Activated CD8-positive, alpha-beta memory T cell treated with anti-CD3 and anti-CD28 coated beads for 1 hour (primary cell): ENCODE data around the gene IL17RE.
"Not testable (repeated sequence)": the region's sequence is repeated elsewhere in the genome, so short reads cannot be mapped to it uniquely, and the experiment has no call there.

Experiments
- DNase-seq, 2 donors: peaks; one replicate each; pipeline ENCODE4 v3.0.0-alpha.2; 2020; ENCODE audit warnings: low read depth in 1 of 2; ENCODE audit errors: extremely low read depth in 1 of 2

Gene IL17RE, protein sequence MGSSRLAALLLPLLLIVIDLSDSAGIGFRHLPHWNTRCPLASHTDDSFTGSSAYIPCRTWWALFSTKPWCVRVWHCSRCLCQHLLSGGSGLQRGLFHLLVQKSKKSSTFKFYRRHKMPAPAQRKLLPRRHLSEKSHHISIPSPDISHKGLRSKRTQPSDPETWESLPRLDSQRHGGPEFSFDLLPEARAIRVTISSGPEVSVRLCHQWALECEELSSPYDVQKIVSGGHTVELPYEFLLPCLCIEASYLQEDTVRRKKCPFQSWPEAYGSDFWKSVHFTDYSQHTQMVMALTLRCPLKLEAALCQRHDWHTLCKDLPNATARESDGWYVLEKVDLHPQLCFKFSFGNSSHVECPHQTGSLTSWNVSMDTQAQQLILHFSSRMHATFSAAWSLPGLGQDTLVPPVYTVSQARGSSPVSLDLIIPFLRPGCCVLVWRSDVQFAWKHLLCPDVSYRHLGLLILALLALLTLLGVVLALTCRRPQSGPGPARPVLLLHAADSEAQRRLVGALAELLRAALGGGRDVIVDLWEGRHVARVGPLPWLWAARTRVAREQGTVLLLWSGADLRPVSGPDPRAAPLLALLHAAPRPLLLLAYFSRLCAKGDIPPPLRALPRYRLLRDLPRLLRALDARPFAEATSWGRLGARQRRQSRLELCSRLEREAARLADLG

DNA sequence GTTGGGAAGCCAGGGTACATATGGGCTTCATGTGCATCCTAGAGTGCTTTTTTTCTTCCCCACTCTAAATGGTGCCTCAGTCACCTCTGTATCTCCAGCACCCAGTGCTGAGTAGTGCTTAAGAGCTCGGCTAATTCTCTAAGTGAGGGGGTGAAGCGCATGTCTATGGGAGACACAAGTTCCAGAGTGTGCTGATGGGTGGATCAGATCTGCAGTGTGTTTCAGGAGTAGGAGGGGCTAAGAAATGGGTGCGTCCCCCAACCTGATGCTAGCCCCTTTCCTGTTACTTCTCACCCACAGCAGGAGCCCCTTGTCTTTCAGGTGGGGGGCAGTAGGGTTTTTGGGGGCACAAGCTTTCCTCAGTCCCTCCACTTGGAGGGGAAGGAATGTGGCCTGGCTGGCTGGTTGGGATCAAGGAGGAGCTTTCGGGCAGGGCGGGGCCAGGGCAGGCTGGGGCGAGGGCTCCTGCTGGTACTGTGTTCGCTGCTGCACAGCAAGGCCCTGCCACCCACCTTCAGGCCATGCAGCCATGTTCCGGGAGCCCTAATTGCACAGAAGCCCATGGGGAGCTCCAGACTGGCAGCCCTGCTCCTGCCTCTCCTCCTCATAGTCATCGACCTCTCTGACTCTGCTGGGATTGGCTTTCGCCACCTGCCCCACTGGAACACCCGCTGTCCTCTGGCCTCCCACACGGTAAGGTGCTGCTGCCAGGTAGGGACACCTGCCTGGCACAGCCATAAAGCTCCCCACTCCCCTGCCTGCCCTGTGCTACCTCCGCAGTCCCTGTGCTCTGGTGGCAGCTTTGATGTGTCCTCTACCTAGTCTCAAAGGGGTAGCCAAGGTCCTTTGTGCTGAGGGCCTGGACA lies at the start of gene IL17RE:
TSS of gene IL17RE (plus strand) at position 477 of the 866 bp plus-strand sequence. CDS start at position 562, 85 bp downstream.
- no peak for DNase-seq

DNA sequence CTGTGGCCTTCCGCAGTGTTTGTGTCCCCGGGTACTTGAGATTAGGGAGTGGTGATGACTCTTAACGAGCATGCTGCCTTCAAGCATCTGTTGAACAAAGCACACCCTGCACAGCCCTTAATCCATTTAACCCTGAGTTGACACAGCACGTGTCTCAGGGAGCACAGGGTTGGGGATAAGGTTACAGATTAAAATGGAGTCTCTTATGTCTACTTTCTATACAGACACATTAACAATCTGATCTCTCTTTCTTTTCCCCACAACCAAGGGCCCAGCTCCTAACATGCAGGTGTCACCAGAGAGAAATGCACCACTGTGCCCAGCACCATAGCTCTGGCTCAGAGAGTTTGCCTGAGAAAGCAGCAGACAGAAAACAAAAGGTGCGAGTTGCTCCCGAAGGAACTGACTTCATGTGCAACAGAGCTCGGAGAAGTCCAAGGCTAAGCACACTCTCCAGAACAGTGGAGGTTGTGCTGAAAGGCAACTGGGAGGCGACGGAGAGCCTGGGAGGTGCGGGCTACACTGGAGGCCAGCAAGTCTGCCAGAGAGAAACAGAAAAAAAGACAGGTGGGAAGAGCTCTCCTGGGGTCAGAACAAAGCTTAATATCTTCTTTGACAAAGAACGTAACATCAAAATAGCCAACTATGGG lies 48.2 kb upstream of the IL17RE start:
- not testable (repeated sequence) for DNase-seq

DNA sequence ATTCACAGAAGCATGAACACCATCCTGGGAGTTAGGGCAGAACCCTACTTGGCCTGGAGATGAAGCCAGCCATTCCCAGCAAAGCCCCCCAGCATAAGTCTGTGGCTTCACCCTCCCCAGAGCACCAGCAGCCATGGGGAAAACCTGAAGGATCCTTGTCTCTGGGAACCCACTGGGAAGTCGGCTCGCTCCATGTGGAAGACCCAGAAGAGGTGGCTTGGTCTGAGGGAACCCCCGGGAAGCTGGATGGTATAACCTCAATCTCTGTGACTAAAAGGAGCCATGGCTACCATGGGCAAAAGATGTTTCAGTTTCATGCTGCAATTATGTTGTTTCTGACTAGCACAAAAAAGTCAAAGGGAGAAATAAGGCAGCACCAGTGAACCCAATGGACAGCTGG lies 47.1 kb upstream of the IL17RE start:
- no peak for DNase-seq

DNA sequence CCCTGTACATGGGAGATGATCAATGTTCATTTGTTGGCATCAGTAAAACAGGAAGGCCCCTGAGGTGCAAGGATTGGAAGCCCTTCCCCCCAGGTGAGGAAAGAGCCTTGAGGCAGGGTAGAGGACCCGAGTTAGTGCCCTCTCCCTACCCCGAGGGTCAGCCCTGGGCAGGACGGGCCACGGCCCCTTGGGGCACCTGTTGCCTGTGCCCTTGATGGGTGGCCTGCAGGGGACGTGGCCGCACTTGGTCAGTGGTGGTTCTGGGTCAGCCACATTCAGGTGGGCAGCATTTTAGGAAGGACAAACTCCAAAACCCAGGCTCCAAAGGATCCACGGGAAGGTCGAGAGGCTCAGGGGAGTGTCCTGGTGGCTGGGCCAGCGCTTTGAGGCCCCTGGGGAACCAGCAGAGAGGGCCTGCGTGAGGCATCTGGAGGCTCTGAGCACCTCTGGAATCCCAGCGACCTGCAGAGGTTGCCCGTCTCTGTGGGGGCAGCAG lies 43.1 kb upstream of the IL17RE start:
- no peak for DNase-seq

DNA sequence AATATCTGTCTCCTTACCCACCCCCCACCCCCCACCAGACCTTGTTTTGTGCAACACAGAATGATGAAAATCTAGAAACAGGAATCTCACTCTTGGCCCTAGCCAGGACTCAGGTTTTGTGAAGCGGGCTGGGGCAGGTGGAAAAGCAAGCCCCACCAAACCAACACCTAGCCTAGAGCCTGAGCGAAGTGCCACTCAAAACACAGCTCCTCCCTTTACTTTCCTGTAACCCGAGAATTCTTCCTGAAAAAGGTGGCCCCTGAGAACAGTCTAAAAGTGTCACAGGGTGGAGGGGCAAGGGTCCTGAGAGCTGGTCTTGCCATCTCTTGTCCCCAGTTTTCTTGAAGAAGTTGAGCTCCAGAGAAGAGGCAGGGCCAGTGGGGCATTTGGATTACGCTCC lies 41.4 kb upstream of the IL17RE start:
- no peak for DNase-seq

DNA sequence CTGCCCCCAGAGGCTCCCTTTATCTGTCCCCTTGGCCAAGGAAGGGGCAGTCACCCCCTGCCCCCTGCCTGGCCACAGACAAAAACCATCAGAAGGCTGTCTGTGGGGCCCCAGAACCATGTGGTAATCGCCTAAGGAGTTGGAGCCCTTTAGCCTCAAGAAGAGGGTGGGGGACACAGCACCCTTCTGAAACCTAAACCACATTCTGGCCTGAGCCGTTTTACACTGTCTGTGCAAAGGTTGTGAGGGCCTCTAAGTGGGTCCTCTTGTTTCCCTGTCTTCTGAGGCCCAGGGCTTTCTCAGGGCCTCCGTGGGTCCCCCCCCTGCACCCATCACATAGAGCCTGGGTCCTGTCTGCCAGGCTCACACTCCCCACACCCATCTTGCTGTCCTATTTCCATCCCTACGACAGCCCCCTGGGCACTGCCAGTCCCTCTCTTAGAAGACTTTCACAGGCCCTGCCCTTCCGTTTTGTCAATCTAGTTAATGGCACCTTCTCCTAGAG lies 41.0 kb upstream of the IL17RE start:
- DNase-seq, result no peak

DNA sequence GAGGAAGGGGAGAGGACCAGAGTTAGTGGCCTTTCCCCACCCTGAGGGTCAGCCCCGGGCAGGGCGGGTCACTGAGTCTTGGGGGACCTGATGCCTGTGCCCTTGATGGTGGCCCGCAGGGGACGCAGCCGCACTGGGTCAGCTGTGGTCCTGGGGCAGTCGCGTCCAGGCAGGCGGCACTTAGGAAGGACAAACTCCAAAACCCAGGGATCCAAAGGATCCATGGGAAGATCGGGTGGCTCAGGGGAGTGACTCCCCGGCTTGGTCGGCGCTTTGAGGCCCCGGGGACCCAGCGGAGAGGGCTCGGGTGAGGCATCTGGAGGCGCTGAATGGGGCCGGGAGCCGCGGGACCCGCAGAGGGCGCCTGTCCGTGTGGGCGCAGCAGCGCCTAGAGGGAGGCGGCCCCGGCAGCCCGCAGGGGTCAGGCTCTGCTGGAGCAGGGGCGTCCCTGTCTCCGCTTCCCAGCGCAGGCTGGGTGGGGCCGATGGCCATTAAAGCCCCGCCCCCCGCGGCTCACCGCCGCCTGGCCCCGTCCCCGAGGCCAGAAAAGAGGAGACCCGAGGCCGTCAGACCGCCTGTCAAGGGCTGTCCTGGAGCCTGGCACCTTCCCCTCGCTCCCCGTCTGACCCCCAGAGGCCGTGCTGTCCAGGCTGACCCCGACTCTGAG lies 40.1 kb upstream of the IL17RE start:
- peak in 1 of 2 donors; percentile 18 for DNase-seq

DNA sequence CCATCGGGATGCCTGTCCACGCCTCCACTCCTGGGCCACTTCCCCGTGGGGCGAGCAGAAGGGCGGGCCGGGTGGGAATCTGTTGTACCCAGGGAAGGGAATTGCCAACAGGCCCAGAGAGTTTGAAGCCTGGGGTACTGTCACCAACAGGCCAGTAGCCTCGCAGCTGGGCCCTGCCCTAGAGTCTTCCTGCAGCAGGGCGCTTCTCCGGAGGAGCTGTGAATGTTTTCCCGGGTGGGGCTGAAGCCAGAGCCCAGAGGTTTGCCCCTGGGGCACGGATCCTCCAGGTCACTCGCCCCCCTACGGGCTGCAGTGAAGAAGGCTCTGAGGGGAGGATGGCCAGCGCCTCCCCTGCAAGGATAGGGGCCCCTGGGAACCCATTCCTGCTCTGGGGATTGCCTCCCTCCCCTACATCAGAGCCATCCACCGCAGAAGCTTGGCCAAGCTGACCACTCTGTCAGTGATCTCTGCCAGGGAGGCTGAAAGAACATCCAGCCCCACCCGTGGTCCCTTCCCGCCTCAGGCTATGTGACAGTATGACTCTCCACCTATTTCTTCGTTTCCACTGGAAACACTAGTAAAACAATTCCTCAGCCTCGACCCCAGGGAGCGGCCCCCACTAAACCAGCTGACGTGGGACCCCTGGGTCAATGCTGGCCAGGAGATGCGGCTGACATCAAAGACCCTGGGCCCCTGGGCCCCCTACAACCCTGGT lies 39.4 kb upstream of the IL17RE start:
- no peak for DNase-seq

DNA sequence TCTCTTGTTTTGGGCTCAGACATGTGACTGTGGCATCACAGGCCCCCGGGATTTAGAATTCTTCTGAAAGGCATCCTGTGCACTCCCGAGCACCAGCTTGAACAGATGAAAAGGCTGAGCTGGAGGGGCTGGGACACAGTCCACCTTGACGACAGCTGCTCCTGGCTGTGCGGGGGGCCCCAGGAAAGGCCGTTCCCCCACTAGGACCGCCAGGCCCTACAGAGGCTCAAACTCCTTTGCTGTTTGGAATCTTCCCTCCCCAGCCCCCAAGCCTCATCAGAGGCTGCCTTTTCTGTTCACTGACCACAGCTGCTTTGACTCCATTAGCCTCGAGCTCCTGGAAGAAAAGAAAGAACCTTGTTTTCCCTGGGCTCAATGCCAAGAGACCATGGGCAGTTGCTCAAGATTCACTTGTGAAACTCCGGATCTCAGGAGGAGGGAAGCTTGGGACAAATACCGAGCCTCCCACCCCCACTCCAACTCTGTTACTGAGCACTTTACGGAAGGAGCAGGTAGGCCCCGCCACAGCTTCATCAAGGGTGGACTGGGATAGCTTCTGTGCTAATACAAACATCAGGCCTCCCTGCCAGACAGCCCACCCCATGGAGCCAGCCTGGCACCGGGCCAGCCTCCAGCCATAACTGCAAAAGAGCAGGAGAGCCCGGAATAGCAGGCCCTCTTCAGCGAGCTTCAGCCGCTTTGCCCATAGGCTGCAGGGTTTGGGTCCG lies 38.3 kb upstream of the IL17RE start:
- no peak for DNase-seq

DNA sequence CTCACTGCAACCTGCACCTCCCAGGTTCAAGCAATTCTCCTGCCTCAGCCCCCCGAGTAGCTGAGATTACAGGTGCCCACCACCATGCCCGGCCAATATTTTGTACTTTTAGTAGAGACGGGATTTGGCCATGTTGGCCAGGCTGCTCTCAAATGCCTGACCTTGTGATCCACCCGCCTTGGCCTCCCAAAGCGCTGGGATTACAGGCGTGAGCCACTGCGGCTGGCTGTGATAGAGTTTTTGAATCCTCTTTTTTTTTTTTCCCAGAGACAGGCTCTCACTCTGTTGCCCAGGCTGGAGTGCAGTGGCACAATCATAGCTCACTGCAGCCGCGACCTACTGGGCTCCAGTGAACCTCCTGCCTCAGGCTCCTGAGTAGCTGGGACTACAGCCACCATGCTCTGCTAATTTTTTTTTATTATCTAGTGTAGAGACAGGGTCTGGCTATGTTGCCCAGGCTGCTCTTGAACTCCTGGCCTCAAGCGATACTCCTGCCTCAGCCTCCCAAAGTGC lies 37.5 kb upstream of the IL17RE start:
- DNase-seq, result not testable (repeated sequence)

DNA sequence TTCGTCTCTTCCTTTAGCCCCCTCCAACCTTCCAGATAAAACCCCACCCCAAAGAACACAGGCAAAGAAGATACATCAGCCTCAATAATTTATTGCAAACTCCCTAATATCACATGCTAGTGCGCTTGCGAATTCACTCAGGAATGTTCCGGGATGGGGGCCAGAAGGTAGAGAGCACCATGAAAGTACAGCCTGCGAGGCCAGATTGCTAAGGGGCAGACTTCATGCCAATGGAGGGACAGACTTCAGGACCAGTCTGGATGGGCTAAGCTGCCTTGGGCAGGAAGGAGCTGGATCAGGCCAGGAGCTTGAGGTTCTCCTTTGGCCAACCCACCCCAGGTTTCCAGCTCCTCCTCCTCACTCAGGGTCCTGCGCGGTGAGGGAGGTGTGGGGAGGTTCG lies 36.0 kb upstream of the IL17RE start:
- DNase-seq, result no peak

DNA sequence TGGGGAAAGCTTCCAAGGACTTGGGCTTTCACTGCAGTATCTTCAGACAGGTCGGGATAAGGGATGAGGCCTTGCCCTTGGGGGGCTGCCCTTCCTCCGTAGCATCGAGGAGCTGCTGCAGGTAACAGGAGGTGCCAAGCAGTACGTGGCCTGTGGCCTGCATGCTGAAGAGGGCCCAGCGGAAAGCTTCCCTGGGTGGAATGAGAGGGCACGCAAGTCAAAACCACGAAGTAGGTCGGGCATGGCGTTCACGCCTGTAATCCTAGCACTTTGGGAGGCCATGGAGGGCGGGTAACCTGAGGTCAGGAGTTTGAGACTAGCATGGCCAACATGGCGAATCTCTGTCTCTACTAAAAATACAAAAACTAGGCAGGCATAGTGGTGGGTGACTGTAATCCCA lies 35.5 kb upstream of the IL17RE start:
- no peak for DNase-seq

DNA sequence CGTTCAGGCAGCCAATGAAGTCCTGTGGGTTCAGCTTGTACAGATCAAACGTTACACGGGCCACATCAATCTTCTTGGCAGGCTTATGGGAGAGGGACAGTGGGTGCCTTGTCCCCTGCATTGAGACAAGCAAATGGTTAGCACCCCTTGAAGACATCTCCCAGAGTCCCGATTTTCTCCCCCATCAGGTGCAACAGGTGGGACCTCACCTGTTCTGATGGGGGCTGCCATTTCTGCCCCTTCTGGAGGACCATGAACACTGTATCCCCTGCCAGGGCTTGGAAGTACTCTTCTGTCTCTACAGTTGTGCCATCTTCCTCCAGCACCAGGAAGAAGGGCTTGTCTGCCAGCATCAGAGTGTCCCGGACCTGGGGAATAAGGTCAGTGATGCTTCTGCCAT lies 32.7 kb upstream of the IL17RE start:
- DNase-seq, result no peak

DNA sequence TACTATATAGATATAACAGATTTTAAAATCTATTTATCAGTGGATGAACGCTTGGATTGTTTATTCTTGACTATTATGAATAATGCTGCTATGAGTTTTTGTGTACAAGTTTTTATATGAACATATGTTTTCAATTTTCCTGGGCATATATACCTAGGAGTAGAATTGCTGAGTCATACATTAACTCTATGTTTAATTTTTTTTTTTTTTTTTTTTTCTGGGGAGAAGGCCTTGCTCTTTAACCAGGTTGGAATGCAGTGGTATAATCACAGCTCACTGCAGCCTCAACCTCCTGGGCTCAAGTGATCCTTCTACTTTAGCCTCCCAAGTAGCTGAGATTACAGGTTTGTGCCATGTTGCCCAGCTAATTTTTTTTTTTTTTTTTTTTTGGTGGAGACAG lies 31.7 kb upstream of the IL17RE start:
- no peak for DNase-seq

DNA sequence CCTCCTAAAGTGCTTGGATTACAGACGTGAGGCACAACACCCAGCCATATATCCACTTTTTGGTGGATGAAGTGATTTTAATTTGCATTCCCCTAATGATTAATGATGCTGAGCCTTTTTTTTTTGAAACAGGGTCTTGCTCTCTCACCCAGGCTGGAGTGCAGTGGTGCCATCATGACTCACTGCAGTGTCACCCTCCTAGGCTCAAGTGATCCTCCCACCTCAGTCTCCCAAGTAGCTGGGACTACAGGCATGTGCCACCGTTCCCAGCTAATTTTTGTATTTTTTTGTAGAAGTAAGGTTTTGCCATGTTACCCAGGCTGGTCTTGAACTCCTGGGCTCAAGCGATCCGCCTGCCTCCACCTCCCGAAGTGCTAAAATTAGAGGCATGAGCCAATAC lies 30.6 kb upstream of the IL17RE start:
- not testable (repeated sequence) for DNase-seq

DNA sequence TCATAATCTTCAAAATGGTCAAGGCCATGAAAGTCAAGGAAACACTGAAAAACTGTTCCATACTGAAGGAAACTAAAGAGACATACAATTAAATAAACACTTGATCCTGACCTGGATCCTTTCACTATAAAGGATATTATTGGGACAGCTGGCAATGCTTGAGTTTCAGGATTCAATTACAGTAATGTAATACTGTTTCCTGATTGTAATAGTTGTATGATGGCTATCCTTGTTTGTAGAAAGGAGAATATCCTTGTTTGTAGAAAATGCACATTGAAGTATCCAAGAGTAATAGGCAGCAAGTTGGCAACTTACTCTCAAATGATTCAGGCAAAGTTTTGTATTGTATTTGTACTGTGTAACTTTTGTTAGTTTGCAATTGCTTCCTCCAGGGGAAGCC lies 27.2 kb upstream of the IL17RE start:
- DNase-seq, result no peak

DNA sequence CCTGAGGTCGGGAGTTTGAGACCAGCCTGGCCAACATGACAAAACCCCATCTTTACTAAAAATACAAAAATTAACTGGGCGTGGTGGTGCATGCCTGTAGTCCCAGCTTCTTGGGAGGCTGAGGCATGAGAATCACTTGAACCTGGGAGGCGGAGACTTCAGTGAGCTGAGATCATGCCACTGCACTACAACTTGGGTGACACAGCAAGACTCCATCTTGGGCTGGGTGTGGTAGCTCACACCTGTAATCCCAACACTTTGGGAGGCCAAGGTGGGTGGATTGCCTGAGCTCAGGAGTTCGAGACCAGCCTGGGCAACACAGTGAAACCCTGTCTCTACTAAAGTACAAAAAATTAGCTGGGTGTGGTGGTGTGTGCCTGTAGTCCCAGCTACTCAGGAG lies 26.4 kb upstream of the IL17RE start:
- not testable (repeated sequence) for DNase-seq

DNA sequence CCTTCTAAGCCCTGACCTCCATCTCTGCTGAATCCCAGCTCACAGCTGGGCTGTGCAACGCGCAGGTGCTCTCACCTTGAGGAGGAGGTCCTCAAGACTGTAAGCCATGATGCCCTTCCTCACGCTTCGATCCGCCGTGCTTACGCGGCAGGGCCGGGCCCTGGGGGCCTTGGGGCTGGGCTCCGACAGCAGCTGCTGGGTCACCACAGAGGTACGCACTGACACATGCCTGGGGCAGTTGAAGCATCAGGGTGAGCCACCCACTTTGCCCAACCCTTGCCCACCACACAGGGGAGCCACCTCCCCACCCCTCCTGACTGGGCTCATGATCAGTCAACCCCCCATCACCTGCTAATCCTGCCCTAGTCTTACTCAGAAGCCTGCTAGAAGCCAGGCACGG lies 25.7 kb upstream of the IL17RE start:
- DNase-seq, result no peak

DNA sequence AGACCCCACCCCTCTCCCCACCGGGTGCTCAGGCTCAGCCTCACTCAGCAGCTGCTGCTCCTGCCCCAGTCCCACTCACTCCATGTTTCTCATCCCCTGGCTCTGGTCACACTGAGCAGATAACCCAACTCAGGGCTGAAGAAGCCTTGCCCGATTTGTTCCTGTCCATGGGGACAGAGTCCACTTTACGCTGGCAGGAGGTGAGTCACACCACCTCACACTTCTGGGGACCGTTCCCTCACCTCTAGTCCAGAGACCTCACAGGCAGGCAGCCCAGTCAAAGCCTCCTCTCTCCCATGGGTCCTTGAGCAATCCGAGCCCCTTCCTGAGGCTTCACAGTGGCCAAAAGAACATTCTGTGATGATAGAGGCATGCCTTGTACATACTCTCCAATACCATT lies 23.9 kb upstream of the IL17RE start:
- DNase-seq, result no peak
